Progenitor cell of endocrine pancreas (in vitro differentiated cells): ENCODE measurements around the gene ACD. TPM values are rescaled to one million over a fixed set of nuclear protein-coding genes. Genes with fewer than 3 reads are reported as not detected.

Experiments
- DNase-seq: peaks from one replicate; pipeline ENCODE4 v3.0.0; 2021; ENCODE audit warnings: low spot score; ENCODE audit not compliant: unreplicated experiment
- H3K27ac Mint-ChIP-seq: 2 replicates; pipeline ENCODE4 v1.8.0; 2021; ENCODE audit warnings: mild to moderate bottlenecking, moderate library complexity, mixed read lengths
- H3K27me3 Mint-ChIP-seq: 2 replicates; pipeline ENCODE4 v1.8.0; 2021; ENCODE audit warnings: mixed read lengths
- H3K36me3 Mint-ChIP-seq: 2 replicates; pipeline ENCODE4 v1.8.0; 2022; ENCODE audit warnings: mixed read lengths; ENCODE audit not compliant: insufficient read depth
- H3K4me1 Mint-ChIP-seq: 2 replicates; pipeline ENCODE4 v1.8.0; 2021; ENCODE audit warnings: low read depth, mixed read lengths
- H3K4me3 Mint-ChIP-seq: 2 replicates; pipeline ENCODE4 v1.8.0; 2021; ENCODE audit warnings: low read depth, mild to moderate bottlenecking, moderate library complexity, mixed read lengths
- H3K9me3 Mint-ChIP-seq: 2 replicates; pipeline ENCODE4 v1.8.0; 2021; ENCODE audit warnings: low read depth, mixed read lengths
- total RNA-seq: library from RNA; stranded (reverse); gene quantifications from 2 replicates; pipeline ENCODE4 v1.2.1, GENCODE V29; 2021
- TF ChIP-seq, protein P1 (sequence below): fragments of 200-600 bp; sonication (generic); IDR thresholded peaks from one replicate; pipeline ENCODE4 v1.5.0; 2021; ENCODE audit warnings: antibody characterized with exemption, mild to moderate bottlenecking; ENCODE audit not compliant: unreplicated experiment

Gene ACD
- total RNA-seq, 1 donor from 2014 or later, result 32.7 TPM

- H3K36me3 Mint-ChIP-seq, result peaks cover 4% of the 10 kb centered on the region
- no peaks in the 10 kb centered on the region for H3K27me3 Mint-ChIP-seq
- H3K9me3 Mint-ChIP-seq, result no peaks in the 10 kb centered on the region
- H3K4me1 Mint-ChIP-seq, result peaks cover 13% of the 10 kb centered on the region
- no peak overlapping the region for H3K27ac Mint-ChIP-seq
- peak overlapping the region; percentile 38 for H3K4me3 Mint-ChIP-seq
- DNase-seq, result no peak
- TF ChIP-seq, protein P1, sequence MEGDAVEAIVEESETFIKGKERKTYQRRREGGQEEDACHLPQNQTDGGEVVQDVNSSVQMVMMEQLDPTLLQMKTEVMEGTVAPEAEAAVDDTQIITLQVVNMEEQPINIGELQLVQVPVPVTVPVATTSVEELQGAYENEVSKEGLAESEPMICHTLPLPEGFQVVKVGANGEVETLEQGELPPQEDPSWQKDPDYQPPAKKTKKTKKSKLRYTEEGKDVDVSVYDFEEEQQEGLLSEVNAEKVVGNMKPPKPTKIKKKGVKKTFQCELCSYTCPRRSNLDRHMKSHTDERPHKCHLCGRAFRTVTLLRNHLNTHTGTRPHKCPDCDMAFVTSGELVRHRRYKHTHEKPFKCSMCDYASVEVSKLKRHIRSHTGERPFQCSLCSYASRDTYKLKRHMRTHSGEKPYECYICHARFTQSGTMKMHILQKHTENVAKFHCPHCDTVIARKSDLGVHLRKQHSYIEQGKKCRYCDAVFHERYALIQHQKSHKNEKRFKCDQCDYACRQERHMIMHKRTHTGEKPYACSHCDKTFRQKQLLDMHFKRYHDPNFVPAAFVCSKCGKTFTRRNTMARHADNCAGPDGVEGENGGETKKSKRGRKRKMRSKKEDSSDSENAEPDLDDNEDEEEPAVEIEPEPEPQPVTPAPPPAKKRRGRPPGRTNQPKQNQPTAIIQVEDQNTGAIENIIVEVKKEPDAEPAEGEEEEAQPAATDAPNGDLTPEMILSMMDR, result no peak
Measured at GRCh38 chr16:67663877-67664222, 3.8 kb upstream of the ACD start.

DNA sequence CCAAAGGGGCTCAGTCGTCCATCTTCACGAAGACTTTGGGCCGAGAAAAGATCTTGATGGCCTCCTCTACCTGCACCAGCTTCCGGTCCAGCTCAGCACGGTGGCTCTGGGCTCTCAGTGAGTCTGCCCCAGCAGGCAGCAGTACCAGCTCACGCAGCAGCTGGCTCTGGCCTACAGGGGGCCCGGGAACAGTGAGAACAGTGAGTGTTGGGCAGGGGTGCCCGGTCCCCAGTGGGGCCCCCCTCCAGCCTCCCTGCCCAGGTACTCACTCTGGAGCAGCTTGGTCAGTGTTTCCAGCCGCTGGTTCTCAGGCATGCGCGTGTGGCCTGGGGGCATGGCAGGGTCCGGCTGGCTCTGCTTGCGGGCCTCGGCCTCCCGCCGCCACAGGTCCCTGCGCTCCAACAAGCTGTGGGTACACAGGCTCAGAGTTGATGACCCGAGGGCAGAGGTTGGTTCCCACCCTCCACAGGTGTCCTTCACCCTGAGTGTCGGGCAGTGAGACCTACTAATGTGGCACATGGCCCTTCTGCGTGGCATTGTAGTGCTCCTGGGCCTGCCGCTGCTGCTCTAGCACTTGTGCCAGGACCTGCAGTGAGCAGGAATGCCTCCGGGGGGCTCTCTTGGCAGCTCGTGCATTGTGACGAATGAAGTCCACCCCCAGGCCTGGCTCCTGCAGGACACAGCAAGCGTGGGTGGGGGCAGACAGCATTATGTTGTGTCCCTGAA lies 3.3 kb upstream of the ACD start:
- Mint-ChIP-seq H3K4me1 (peaks cover 13% of the 10 kb centered on the region), H3K9me3 (no peaks in the 10 kb centered on the region), H3K27me3 (no peaks in the 10 kb centered on the region), H3K27ac (no peak overlapping the region), H3K36me3 (peaks cover 4% of the 10 kb centered on the region), H3K4me3 (no peak overlapping the region)
- DNase-seq, result no peak
- TF ChIP-seq, protein P1, result peak; percentile 16

DNA sequence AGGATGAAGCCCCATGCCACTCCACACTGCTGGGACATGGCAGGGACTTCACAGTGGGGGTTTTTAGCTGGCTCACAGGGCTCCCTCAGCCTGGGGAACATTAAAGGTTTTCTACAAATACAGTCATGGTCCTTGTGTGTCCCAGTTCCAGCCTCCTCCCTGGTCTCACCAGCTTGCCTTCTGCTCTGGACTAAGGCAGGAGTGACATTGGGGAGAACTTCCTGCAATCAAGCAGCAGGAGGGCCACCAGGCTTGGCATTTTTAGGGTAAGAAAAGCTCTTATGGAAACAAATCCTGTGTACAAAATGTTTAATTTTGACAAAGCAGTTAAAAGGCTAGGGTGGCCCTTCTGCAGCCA lies 2.6 kb upstream of the ACD start:
- Mint-ChIP-seq H3K27ac (no peak overlapping the region), H3K36me3 (peaks cover 4% of the 10 kb centered on the region), H3K4me1 (peaks cover 11% of the 10 kb centered on the region), H3K9me3 (no peaks in the 10 kb centered on the region), H3K4me3 (no peak overlapping the region), H3K27me3 (no peaks in the 10 kb centered on the region)
- DNase-seq, result no peak
- TF ChIP-seq, protein P1, result no peak

DNA sequence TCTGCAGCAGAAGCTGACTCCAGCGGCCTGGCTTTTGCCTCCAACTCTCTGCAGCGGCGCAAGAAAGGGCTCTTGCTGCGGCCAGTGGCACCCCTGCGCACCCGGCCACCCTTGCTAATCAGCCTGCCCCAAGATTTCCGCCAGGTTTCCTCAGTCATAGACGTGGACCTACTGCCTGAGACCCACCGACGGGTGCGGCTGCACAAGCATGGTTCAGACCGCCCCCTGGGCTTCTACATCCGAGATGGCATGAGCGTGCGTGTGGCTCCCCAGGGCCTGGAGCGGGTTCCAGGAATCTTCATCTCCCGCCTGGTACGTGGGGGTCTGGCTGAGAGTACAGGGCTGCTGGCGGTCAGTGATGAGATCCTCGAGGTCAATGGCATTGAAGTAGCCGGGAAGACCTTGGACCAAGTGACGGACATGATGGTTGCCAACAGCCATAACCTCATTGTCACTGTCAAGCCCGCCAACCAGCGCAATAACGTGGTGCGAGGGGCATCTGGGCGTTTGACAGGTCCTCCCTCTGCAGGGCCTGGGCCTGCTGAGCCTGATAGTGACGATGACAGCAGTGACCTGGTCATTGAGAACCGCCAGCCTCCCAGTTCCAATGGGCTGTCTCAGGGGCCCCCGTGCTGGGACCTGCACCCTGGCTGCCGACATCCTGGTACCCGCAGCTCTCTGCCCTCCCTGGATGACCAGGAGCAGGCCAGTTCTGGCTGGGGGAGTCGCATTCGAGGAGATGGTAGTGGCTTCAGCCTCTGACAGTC lies 2.0 kb upstream of the ACD start:
- no peak overlapping the region for H3K27ac Mint-ChIP-seq
- peaks cover 11% of the 10 kb centered on the region for H3K4me1 Mint-ChIP-seq
- H3K4me3 Mint-ChIP-seq, result peak overlapping the region; percentile 83
- H3K27me3 Mint-ChIP-seq, result no peaks in the 10 kb centered on the region
- TF ChIP-seq, protein P1, result no peak
- DNase-seq, result no peak
- no peaks in the 10 kb centered on the region for H3K9me3 Mint-ChIP-seq
- H3K36me3 Mint-ChIP-seq, result peaks cover 4% of the 10 kb centered on the region

DNA sequence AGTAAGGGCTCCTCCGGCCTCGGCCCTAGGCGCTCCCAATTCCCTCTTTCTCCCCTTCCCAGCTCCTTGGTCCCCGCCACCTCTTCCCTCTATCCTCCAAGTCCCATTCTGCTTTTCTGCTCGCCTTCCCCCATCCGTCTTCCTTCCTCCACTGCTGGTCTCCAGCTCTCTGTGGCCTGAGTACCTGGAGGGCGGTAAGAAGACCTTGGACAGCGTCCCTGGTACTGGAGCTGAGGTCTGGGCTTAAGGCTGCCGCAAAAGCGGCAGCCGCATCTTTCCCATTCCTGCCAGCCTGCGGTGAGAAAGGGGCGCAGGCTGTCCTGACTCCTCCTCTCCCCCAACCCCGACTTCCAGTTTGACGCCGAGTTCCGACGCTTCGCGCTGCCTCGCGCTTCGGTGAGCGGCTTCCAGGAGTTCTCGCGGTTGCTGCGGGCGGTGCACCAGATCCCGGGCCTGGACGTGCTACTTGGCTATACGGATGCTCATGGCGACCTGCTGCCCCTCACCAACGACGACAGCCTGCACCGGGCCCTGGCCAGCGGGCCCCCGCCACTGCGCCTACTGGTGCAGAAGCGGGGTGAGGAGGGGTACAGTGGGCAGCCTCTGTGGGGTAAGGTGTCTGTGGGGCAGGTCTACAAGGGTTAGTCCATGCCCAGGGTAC lies 1.2 kb upstream of the ACD start:
- H3K27ac Mint-ChIP-seq, result peak overlapping the region; percentile 96
- TF ChIP-seq, protein P1, result no peak
- DNase-seq, result no peak
- peaks cover 4% of the 10 kb centered on the region for H3K36me3 Mint-ChIP-seq
- peaks cover 11% of the 10 kb centered on the region for H3K4me1 Mint-ChIP-seq
- peak overlapping the region; percentile 83 for H3K4me3 Mint-ChIP-seq
- no peaks in the 10 kb centered on the region for H3K27me3 Mint-ChIP-seq
- no peaks in the 10 kb centered on the region for H3K9me3 Mint-ChIP-seq
